HL-60 (cell line): Measurements from ENCODE around the gene RND1.
"Not testable (repeated sequence)": the region's sequence is repeated elsewhere in the genome, so short reads cannot be mapped to it uniquely, and the experiment has no call there.

Experiments used
- DNase-seq, 2 experiments: peaks; one replicate each; pipeline ENCODE4 v3.0.0-alpha.2; 2010 to 2020; ENCODE audit warnings: low read depth in 1 of 2, low spot score in 1 of 2
- H3K27ac ChIP-seq: fragments of 250-450 bp; sonication (Bioruptor Pico); replicated peaks from 2 replicates; pipeline ENCODE4 v1.5.1; 2020; ENCODE audit warnings: mild to moderate bottlenecking, moderate library complexity
- H3K27me3 ChIP-seq: fragments of 250-450 bp; sonication (Bioruptor Pico); 2 replicates; pipeline ENCODE4 v1.5.1; 2021; ENCODE audit warnings: mild to moderate bottlenecking, moderate library complexity; ENCODE audit not compliant: insufficient read depth, poor library complexity, severe bottlenecking
- H3K4me3 ChIP-seq: replicated peaks from 2 replicates; pipeline ENCODE4 v1.5.1; 2011; ENCODE audit warnings: mild to moderate bottlenecking, control low read depth, low read length; ENCODE audit not compliant: insufficient read depth
- GABPA ChIP-seq: IDR thresholded peaks from 2 replicates; pipeline ENCODE4 v1.6.1; 2012; ENCODE audit warnings: low read depth
- POLR2AphosphoS5 ChIP-seq: IDR thresholded peaks from 2 replicates; pipeline ENCODE4 v1.6.1; 2012; ENCODE audit warnings: low read depth
- SPI1 ChIP-seq: IDR thresholded peaks from 2 replicates; pipeline ENCODE4 v1.6.1; 2012; ENCODE audit warnings: low read depth, mild to moderate bottlenecking, borderline replicate concordance
- long read RNA-seq: library from polyadenylated mRNA; unstranded; transcript quantifications from one replicate; pipeline ENCODE4 v2.0.0, GENCODE V29; 2020
- TF ChIP-seq, protein P1 (sequence below): IDR thresholded peaks from 2 replicates; pipeline ENCODE4 v1.6.1; 2012; ENCODE audit warnings: low read depth; ENCODE audit not compliant: insufficient replicate concordance
- TF ChIP-seq, protein P2 (sequence below): IDR thresholded peaks from one replicate; pipeline ENCODE4 v1.5.1; 2011; ENCODE audit warnings: low read length, control low read depth, inconsistent platforms; ENCODE audit not compliant: insufficient read depth

Gene RND1
- long read RNA-seq, partial matches to known transcripts: 0 of 1 reads
- long read RNA-seq, other reads (novel, unspliced or antisense): 0 of 1 reads

DNA sequence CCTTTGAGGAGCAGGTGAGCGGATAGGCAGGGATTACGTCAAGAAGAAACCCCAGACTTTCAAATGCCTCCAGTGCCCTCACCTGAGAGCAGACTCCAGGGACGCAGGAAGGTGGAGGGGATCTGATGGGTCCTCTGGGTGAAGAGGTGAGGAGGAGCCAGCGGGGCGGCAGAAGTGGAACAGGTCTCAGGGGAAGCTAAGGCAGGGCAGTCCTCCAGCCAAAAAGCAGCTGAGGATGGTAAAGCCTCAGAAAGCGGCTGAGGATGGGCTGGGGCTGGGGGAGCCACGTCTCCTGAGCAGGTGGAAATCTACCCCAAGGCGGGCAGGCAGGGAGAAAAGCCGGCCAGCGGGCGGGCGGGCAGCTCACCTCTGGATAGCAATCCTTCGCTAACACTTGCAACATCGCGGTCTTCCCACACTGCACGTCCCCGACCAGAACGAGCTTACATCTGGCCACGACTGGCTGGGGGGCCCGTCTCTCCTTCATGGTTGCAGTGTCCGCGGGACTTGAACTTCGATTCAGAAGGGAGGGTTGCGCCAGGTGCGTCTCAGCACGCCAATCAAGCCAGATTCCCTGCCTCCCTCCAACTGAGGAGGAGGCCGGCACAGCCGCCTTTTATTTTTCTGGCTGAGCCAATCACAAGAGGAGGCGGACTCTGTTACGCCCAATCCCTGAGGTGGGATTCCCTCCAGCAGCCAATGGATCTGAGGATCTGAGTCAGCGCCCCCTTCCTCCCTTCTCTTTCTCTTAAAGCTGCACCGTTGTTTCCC lies at the start of gene RND1:
Gene RND1, minus strand, starts transcription at position 590 of the 771 bp plus-strand sequence. Its CDS starts 103 bp downstream, at position 487.
- no peak for TF ChIP-seq GABPA
- TF ChIP-seq, protein P1, sequence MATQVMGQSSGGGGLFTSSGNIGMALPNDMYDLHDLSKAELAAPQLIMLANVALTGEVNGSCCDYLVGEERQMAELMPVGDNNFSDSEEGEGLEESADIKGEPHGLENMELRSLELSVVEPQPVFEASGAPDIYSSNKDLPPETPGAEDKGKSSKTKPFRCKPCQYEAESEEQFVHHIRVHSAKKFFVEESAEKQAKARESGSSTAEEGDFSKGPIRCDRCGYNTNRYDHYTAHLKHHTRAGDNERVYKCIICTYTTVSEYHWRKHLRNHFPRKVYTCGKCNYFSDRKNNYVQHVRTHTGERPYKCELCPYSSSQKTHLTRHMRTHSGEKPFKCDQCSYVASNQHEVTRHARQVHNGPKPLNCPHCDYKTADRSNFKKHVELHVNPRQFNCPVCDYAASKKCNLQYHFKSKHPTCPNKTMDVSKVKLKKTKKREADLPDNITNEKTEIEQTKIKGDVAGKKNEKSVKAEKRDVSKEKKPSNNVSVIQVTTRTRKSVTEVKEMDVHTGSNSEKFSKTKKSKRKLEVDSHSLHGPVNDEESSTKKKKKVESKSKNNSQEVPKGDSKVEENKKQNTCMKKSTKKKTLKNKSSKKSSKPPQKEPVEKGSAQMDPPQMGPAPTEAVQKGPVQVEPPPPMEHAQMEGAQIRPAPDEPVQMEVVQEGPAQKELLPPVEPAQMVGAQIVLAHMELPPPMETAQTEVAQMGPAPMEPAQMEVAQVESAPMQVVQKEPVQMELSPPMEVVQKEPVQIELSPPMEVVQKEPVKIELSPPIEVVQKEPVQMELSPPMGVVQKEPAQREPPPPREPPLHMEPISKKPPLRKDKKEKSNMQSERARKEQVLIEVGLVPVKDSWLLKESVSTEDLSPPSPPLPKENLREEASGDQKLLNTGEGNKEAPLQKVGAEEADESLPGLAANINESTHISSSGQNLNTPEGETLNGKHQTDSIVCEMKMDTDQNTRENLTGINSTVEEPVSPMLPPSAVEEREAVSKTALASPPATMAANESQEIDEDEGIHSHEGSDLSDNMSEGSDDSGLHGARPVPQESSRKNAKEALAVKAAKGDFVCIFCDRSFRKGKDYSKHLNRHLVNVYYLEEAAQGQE: no peak
- TF ChIP-seq, protein P2, sequence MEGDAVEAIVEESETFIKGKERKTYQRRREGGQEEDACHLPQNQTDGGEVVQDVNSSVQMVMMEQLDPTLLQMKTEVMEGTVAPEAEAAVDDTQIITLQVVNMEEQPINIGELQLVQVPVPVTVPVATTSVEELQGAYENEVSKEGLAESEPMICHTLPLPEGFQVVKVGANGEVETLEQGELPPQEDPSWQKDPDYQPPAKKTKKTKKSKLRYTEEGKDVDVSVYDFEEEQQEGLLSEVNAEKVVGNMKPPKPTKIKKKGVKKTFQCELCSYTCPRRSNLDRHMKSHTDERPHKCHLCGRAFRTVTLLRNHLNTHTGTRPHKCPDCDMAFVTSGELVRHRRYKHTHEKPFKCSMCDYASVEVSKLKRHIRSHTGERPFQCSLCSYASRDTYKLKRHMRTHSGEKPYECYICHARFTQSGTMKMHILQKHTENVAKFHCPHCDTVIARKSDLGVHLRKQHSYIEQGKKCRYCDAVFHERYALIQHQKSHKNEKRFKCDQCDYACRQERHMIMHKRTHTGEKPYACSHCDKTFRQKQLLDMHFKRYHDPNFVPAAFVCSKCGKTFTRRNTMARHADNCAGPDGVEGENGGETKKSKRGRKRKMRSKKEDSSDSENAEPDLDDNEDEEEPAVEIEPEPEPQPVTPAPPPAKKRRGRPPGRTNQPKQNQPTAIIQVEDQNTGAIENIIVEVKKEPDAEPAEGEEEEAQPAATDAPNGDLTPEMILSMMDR: no peak
- TF ChIP-seq SPI1: peak; percentile 24; the same call in 1 of the 2 replicates
- peak; percentile 74; the same call in 1 of the 2 replicates for TF ChIP-seq POLR2AphosphoS5
- DNase-seq: peak; percentile 50 to 88
- Histone ChIP-seq H3K27me3 (no peaks in the 10 kb centered on the region), H3K27ac (no peak within 1 kb of the TSS), H3K4me3 (peak within 1 kb of the TSS; percentile 60)

DNA sequence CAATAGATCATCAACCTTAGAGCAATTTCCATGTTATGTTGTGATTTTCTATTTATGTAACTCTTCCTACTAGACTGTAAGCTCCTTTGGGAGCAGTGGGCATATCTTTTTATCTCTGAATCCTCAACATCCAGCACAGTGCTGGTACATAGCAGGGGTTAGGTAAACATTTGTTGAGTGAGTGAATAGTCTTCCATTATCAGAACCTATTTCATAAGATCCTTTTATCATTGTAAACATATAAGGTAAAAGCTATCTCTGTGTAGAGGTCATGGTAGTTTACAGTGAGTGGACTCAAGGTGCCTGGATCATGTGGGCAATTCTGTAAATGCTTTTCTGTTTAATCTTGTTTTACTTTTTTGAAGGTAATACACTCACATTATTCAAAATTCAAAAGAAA lies 44.5 kb upstream of the RND1 start:
- Histone ChIP-seq H3K27me3 (no peaks in the 10 kb centered on the region), H3K27ac (no peak overlapping the region), H3K4me3 (no peak overlapping the region)
- no peak for DNase-seq
- TF ChIP-seq, protein P2: no peak
- TF ChIP-seq SPI1: no peak
- TF ChIP-seq POLR2AphosphoS5: no peak
- no peak for TF ChIP-seq GABPA
- TF ChIP-seq, protein P1: no peak

DNA sequence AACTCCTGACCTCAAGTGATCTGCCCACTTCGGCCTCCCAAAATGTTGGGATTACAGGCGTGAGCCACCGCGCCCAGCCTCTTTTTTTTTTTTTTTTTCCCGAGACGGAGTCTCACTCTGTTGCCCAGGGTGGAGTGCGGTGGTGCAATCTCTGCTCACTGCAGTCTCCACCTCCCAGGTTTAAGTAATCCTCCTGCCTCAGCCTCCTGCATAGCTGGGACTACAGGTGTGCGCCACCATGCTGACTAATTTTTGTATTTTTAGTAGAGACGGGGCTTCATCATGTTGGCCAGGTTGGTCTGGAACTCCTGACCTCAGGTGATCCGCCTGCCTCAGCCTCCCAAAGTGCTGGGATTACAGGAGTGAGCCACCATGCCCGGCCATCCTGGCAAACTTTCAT lies 44.0 kb upstream of the RND1 start:
- DNase-seq, H3K27me3 ChIP-seq, H3K27ac ChIP-seq, H3K4me3 ChIP-seq: not testable (repeated sequence)

DNA sequence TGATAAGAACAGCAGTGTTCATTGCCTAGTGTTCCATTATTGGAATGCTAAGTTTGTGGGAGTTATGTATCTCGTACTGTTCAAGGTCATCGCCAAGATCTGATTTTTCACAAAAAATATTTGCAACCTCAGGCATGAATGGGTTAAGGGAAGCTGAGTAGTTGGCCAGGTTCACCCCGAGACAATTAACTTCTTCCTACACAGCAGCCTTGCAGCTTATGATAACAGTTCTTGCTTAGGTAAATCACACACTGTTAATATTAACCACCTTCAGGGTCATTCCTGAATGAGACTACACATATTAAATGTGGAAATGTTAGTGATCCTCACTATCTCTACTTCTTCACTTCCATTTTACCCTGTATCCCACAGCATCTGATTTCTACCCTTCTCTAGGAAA lies 41.6 kb upstream of the RND1 start:
- TF ChIP-seq, protein P2: no peak
- TF ChIP-seq, protein P1: no peak
- no peak for TF ChIP-seq SPI1
- TF ChIP-seq POLR2AphosphoS5: no peak
- TF ChIP-seq GABPA: no peak
- no peaks in the 10 kb centered on the region for H3K27me3 ChIP-seq
- DNase-seq: no peak
- no peak overlapping the region for H3K4me3 ChIP-seq
- no peak overlapping the region for H3K27ac ChIP-seq
